Heart left ventricle (tissue), 16 donors: ENCODE data around the gene ANKZF1. TPM values are rescaled to one million over a fixed set of nuclear protein-coding genes. Genes with fewer than 3 reads are reported as not detected.

Experiments
- ATAC-seq, 4 donors: fragments of 200-7000 bp; cut with Tn5 transposase; one replicate each; pipeline ENCODE4 v1.9.1; 2020 to 2022; ENCODE audit warnings: moderate library complexity in 4 of 4, mild to moderate bottlenecking in 3 of 4, moderate number of reproducible peaks in 1 of 4
- DNase-seq, 5 donors: peaks; one replicate each; pipeline ENCODE4 v3.0.0-alpha.2; 2020
- H3K27ac ChIP-seq, 12 donors: fragments of 200-600 bp; sonication (generic) in 4 of 12; one replicate each; pipeline versions ENCODE4 v1.5.0 to v1.8.0; 2016 to 2022; ENCODE audit warnings: mild to moderate bottlenecking in 2 of 12
- H3K27me3 ChIP-seq, 9 donors: fragments of 200-600 bp; sonication (generic) in 2 of 9; one replicate each; pipeline versions ENCODE4 v1.5.1 to v1.8.0; 2016 to 2022; ENCODE audit warnings: mild to moderate bottlenecking in 3 of 9
- H3K36me3 ChIP-seq, 9 donors: fragments of 200-600 bp; sonication (generic) in 2 of 9; one replicate each; pipeline versions ENCODE4 v1.5.0 to v1.8.0; 2018 to 2022; ENCODE audit warnings: mild to moderate bottlenecking in 2 of 9
- H3K4me1 ChIP-seq, 12 donors: fragments of 200-600 bp; sonication (generic) in 4 of 12; one replicate each; pipeline versions ENCODE4 v1.5.0 to v1.8.0; 2016 to 2022; ENCODE audit warnings: mild to moderate bottlenecking in 3 of 12
- H3K4me3 ChIP-seq, 12 donors: fragments of 200-600 bp; sonication (generic) in 4 of 12; one replicate each; pipeline versions ENCODE4 v1.5.0 to v1.8.0; 2017 to 2022; ENCODE audit warnings: mild to moderate bottlenecking in 9 of 12, moderate library complexity in 4 of 12
- H3K9me3 ChIP-seq, 12 donors: fragments of 200-600 bp; sonication (generic) in 4 of 12; one replicate each; pipeline versions ENCODE4 v1.5.0 to v1.8.0; 2016 to 2022; ENCODE audit warnings: mild to moderate bottlenecking in 1 of 12
- CTCF ChIP-seq, 12 donors: fragments of 200-600 bp; sonication (generic) in 4 of 12; IDR thresholded peaks; one replicate each; pipeline versions ENCODE4 v1.5.0 to v1.8.0; 2018 to 2022; ENCODE audit warnings: antibody characterized with exemption in 12 of 12, mild to moderate bottlenecking in 5 of 12
- POLR2A ChIP-seq, 2 donors: fragments of 450-650 bp; IDR thresholded peaks; one replicate each; pipeline ENCODE4 v1.6.1; 2017; ENCODE audit warnings: antibody characterized with exemption in 2 of 2, mild to moderate bottlenecking in 2 of 2, moderate library complexity in 2 of 2
- WGBS, 4 donors: extraction: QIAGEN DNeasy Blood & Tissue Kit in 2 of 4; methylation state at CpG; one replicate each; pipeline versions ENCODE4 v1.1.5 to v1.1.7; 2013 to 2018; 5-methylcytosine and 5-hydroxymethylcytosine counted together
- intact Hi-C, 10 donors: fragments of 100-400 bp; cut with DNase I; formaldehyde crosslinking; loops; one replicate each; pipeline versions ENCODE4 v1.11.1 to v1.14.2; 2022
- polyA plus RNA-seq, 2 donors: library from polyadenylated mRNA; stranded (reverse); fragments of 200-250 nt; gene quantifications; one replicate each; pipeline ENCODE4 v1.2.3, GENCODE V29; 2013
- total RNA-seq, 9 donors: library from RNA; depleted of rRNA in 2 of 9; stranded (reverse); fragments of >200 nt in 2 of 9; fragmentation: NEBNext Ultra II Directional in 3 of 9; extraction: Animal tissue kit (Norgen Biotek cat#: 25700) in 3 of 9; gene quantifications; one replicate each; pipeline versions ENCODE4 v1.1.0 to v1.2.4, GENCODE V29; 2016 to 2023
- donor health status: ischemic (EF 13 %, LVEDD 7.1; RV severe dilation, severe dysfunction).
- donor health status: healthy with polysubstance abuse.
- donor health status: DM: no; HTN: yes; CAD: no.
- donor health status: DM: no; HTN: no; CAD: no.
- donor health status: ischemic (EF 25% LVEDD 6.9; RV normal size, moderate dysfunction).
- donor health status: ischemic (EF 25% LVEDD 5.7; RV mildly dilated, moderate dysfunction).
- donor health status: healthy.
- donor health status: DM: yes; HTN: yes; CAD: no.
- donor health status: ischemic (EF 35%, LVEDD 5.7; RV mildly dilated, moderate dysfunction).
- donor health status: nonischemic (EF 11% LVEDD 7.7; RV severe dilation, severe dysfunction).
- donor health status: DM: yes; HTN: yes; CAD: no.
- donor health status: PGD.
- donor health status: ischemic (EF 29% LVEDD 5.4; RV normal size, mild dysfunction).
- donor health status: nonischemic (EF 23%, LVEDD 6.1; RV moderate dilation, normal function).

Gene ANKZF1
- total and polyA plus RNA-seq, 11 donors: 14.0 to 36.8 (median 26.3) TPM

- no peak overlapping the region for H3K27ac ChIP-seq
- WGBS, 4 donors: 77 to 81% (median 80%) methylated on average over 13 to 18 of the region's 18 CpGs
- DNase-seq (peak in 1 of 5 donors; percentile 4), ATAC-seq (no peak)
- H3K9me3 ChIP-seq: no peaks in the 10 kb centered on the region
- peaks cover 0 to 63% (median 53%) of the 10 kb centered on the region in 9 donors for H3K36me3 ChIP-seq
- intact Hi-C loops: loop anchor here in 7 of 10 donors (5.0 kb wide), 3 partner anchors 37 to 47 kb away; partner anchors contain the start of genes NHEJ1 (in 3 of the 7) and SLC23A3 (in 3 of the 7)
- peaks cover 0 to 25% (median 17%) of the 10 kb centered on the region in 12 donors for H3K4me1 ChIP-seq
- no peak for TF ChIP-seq POLR2A (IDR thresholded peaks at IDR 0.05)
- TF ChIP-seq CTCF (IDR thresholded peaks at IDR 0.05): no peak
- H3K4me3 ChIP-seq: no peak overlapping the region
- no peaks in the 10 kb centered on the region for H3K27me3 ChIP-seq
Measured at GRCh38 chr2:219209236-219210195, 20.1 kb upstream of the ANKZF1 start.

GRCh38 chr2:219210196-219210885 lies 19.3 kb upstream of the ANKZF1 start:
- TF ChIP-seq POLR2A (IDR thresholded peaks at IDR 0.05): no peak
- TF ChIP-seq CTCF (IDR thresholded peaks at IDR 0.05): no peak
- Histone ChIP-seq H3K27me3 (no peaks in the 10 kb centered on the region), H3K9me3 (no peaks in the 10 kb centered on the region), H3K4me1 (peaks cover 0 to 25% (median 17%) of the 10 kb centered on the region in 12 donors), H3K27ac (no peak overlapping the region), H3K4me3 (no peak overlapping the region), H3K36me3 (peaks cover 0 to 71% (median 62%) of the 10 kb centered on the region in 9 donors)
- intact Hi-C loops: no loop called here
- ATAC-seq (no peak), DNase-seq (peak in 1 of 5 donors; percentile 3)
- 91 to 95% (median 94%) methylated on average over 24 of the region's 24 CpGs for WGBS, 4 donors

- WGBS, 4 donors: 91 to 96% (median 91%) methylated on average over 8 to 9 of the region's 9 CpGs
- intact Hi-C loops: no loop called here
- H3K4me1 ChIP-seq: peaks cover 0 to 23% (median 16%) of the 10 kb centered on the region in 12 donors
- no peak for ATAC-seq
- TF ChIP-seq POLR2A (IDR thresholded peaks at IDR 0.05) (no peak), CTCF (IDR thresholded peaks at IDR 0.05) (no peak)
- peak in 1 of 5 donors; percentile 2 for DNase-seq
- H3K36me3 ChIP-seq: peaks cover 0 to 77% (median 65%) of the 10 kb centered on the region in 9 donors
- no peak overlapping the region for H3K4me3 ChIP-seq
- peak overlapping the region in 1 of 12 donors; percentile 2 for H3K27ac ChIP-seq
- no peaks in the 10 kb centered on the region for H3K9me3 ChIP-seq
- no peaks in the 10 kb centered on the region for H3K27me3 ChIP-seq
Measured at GRCh38 chr2:219210886-219211362, 18.7 kb upstream of the ANKZF1 start.
